H1 (cell line): Measurements from ENCODE around the gene TLCD3B. TPM values are rescaled to one million over a fixed set of nuclear protein-coding genes. Genes with fewer than 3 reads are reported as not detected.

Source experiments
- CBX5 ChIP-seq: fragments of 300-800, 300-1000 bp; sonication (generic); IDR thresholded peaks from 2 replicates; pipeline ENCODE4 v1.7.1; 2016; ENCODE audit warnings: antibody characterized with exemption, low read length, low read depth
- CTCF ChIP-seq, 3 experiments: IDR thresholded peaks; 1 replicate in 2 of 3; 2 replicates in 1 of 3; pipeline versions ENCODE4 v1.5.1 to v1.6.1; 2011; ENCODE audit warnings: low read length in 3 of 3, mild to moderate bottlenecking in 3 of 3, inconsistent platforms in 2 of 3, low read depth in 1 of 3, moderate library complexity in 1 of 3; ENCODE audit not compliant: insufficient read depth in 1 of 3; ENCODE audit errors: control extremely low read depth in 1 of 3
- JUN ChIP-seq: IDR thresholded peaks from 2 replicates; pipeline ENCODE4 v1.6.1; 2011; ENCODE audit warnings: low read depth, mild to moderate bottlenecking, improper control_type of control experiment, low read length
- POLR2A ChIP-seq, 2 experiments: IDR thresholded peaks; 1 replicate in 1 of 2; 2 replicates in 1 of 2; pipeline ENCODE4 v1.6.1; 2011; ENCODE audit warnings: low read depth in 2 of 2, low read length in 2 of 2, mild to moderate bottlenecking in 2 of 2; ENCODE audit errors: control extremely low read depth in 1 of 2
- RAD21 ChIP-seq, 2 experiments: IDR thresholded peaks in 1 of 2; conservative IDR thresholded peaks in 1 of 2; 2 replicates each; pipeline ENCODE4 v1.6.1; 2011; ENCODE audit warnings: low read depth in 2 of 2, low read length in 2 of 2, improper control_type of control experiment in 1 of 2, inconsistent platforms in 1 of 2, mild to moderate bottlenecking in 1 of 2, moderate library complexity in 1 of 2
- RBBP5 ChIP-seq: IDR thresholded peaks from 2 replicates; pipeline ENCODE4 v1.7.1; 2012; ENCODE audit warnings: low read depth, mild to moderate bottlenecking, inconsistent platforms, low read length, moderate library complexity, borderline replicate concordance
- SP1 ChIP-seq: IDR thresholded peaks from 2 replicates; pipeline ENCODE4 v1.6.1; 2011; ENCODE audit warnings: low read depth, low read length
- SUZ12 ChIP-seq: fragments of 200-600 bp; sonication (generic); IDR thresholded peaks from 2 replicates; pipeline ENCODE4 v1.6.1; 2012; ENCODE audit warnings: mild to moderate bottlenecking, inconsistent platforms, low read length, moderate library complexity, mixed read lengths
- USF2 ChIP-seq: IDR thresholded peaks from 2 replicates; pipeline ENCODE4 v1.6.1; 2011; ENCODE audit warnings: low read length, improper control_type of control experiment
- polyA plus RNA-seq, 7 experiments: library from polyadenylated mRNA; depleted of rRNA in 3 of 7; stranded (reverse) in 5 of 7; unstranded in 2 of 7; fragments of >200 nt in 5 of 7; fragments of 200-250 nt in 2 of 7; gene quantifications; 1 replicate in 5 of 7; 2 replicates in 1 of 7; 4 replicates in 1 of 7; pipeline versions ENCODE4 v1.2.1 to v1.2.3, GENCODE V29; 2011 to 2013; ENCODE audit warnings: missing spikeins in 2 of 7, mixed read lengths in 2 of 7
- total RNA-seq: library from RNA; stranded (reverse); fragmentation: NEBNext Ultra II Directional; extraction: Animal tissue kit (Norgen Biotek cat#: 25700); gene quantifications from 2 replicates; pipeline ENCODE4 v1.2.1, GENCODE V29; 2021

The TLCD3B gene
- total and polyA plus RNA-seq, 2 of the 8 experiments (the other 6 are each of a cell fraction or from before 2014, with no cell fraction given) = 15.2 to 26.9 TPM

- no peak for TF ChIP-seq RBBP5
- TF ChIP-seq JUN = no peak
- no peak for TF ChIP-seq SUZ12
- no peak for TF ChIP-seq CBX5
- no peak for TF ChIP-seq POLR2A (IDR thresholded peaks at IDR 0.05; ENCODE audit: control extremely low read depth in 1 of 2, low read depth in 2 of 2, low read length in 2 of 2)
- peak; percentile 40; the same call in 1 of the 2 replicates for TF ChIP-seq USF2
- no peak for TF ChIP-seq SP1
- TF ChIP-seq CTCF (IDR thresholded peaks at IDR 0.05; ENCODE audit: control extremely low read depth in 1 of 3, insufficient read depth in 1 of 3, low read depth in 1 of 3, low read length in 3 of 3) = no peak
- TF ChIP-seq RAD21 (IDR thresholded peaks at IDR 0.05 in 1 of 2, conservative IDR thresholded peaks at IDR 0.05 in 1 of 2; ENCODE audit: low read depth in 2 of 2, low read length in 2 of 2) = peak in 1 of 2 experiments; percentile 9; a peak in 1 of 4 replicates
These were observed 33.0 kb upstream of the TLCD3B start (continued) for GRCh38 chr16:30063893-30064728.
